HG02798 (cell line): ENCODE data around the gene SARS2.
"Not testable (repeated sequence)": the region's sequence is repeated elsewhere in the genome, so short reads cannot be mapped to it uniquely, and the experiment has no call there.

Experiments
- ATAC-seq: cut with Tn5 transposase; IDR thresholded peaks from one replicate; pipeline ENCODE4 v1.9.1; 2021; ENCODE audit warnings: mild to moderate bottlenecking; ENCODE audit not compliant: unreplicated experiment, poor library complexity

The SARS2 gene

DNA sequence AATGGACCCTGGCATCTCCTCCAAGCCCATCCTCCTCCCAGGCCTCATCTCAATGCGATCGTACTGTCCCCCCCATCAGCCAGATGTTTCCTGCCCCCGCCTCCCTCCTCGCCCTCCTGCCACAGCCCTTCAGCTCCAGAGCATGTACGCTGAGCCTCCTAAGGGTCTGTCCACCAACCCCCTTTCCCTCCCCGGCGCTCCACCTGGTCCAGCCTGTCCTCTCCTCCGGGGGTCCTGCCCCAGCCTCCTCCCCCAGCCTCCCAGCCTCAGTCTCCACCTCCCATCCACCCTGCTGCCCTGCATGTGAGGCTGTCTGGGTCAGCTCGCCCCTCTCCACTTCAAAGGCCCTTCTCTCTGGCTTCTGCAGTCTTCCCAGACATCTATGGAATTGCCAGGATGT lies 35.6 kb downstream of the SARS2 start:
- ATAC-seq: no peak

DNA sequence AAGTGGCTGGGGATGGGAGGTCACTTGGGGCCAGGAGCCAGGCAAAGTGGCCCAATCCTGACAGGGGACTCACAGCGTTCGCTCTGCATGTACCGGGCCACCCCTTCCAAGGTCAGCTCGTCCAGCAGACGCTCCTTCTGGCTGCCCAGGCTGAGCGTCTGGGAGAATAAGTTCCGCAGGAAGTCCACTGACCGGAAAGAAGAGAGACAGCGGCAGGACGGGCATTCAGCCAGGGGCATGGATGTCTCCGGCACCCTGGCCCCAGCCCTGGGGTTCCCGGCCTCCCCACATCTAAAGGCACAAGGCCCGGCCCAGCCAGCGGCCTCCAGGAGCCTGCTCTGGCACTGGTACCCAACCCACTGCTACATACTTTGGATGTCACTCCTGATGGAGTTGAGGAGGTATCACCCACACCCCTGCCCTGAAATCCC lies 37.2 kb downstream of the SARS2 start:
- ATAC-seq: no peak

DNA sequence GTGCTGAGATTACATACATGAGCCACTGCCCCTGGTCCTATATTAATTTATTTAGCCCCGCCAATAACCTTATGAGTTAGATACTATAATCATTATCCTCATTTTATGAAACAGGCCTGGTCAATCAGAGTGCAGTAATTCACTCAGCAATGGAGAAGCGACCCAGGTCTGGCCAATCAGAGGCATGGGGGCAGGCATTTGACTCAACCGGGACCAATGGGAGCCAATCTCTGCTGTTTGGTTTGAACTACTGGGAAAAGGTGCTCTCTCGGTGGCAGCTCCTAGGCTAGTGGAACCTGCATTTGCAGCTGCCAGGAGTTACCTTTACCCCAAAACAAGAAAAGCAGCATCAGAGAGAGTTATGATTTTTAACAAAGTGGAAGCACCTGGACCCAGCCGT lies 37.7 kb downstream of the SARS2 start:
- ATAC-seq: no peak

DNA sequence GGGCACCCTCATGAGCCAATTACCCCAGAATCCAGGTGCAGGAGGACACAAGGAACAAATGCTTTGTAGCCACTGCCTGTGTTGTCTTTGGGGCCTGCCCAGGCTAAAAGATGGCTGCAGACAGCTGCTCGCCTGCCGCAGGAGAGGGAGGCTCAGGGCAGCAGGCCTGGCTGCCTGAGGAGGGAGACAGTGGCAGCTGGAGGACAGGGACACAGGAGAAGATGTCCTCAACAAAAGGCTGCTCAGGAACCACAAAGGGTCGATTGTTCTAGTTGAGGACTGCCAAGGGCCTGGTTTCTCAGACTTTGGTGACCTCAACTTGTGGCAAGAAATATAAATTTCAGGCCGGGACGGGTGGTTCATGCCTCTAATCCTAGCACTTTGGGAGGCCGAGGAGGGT lies 38.8 kb downstream of the SARS2 start:
- ATAC-seq: no peak

DNA sequence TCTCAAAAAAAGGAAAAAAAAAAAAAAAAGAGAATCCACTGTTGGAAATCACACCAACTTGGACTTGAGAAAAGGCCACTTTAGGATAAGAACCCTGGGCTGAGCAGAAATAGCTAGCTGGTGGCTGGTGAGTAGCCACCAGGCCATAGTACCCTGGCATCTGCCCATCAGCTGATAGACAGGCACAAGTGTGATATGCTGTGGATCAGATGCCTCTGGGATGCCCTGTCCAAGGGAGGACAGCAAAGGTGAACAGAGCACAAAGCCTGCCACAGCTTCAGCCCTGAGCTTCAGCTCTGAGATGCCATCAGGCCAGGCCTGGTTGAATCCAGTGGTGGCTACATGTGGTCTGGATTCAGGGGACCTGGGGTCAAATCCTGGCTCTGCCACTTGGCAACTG lies 39.9 kb downstream of the SARS2 start:
- no peak for ATAC-seq

DNA sequence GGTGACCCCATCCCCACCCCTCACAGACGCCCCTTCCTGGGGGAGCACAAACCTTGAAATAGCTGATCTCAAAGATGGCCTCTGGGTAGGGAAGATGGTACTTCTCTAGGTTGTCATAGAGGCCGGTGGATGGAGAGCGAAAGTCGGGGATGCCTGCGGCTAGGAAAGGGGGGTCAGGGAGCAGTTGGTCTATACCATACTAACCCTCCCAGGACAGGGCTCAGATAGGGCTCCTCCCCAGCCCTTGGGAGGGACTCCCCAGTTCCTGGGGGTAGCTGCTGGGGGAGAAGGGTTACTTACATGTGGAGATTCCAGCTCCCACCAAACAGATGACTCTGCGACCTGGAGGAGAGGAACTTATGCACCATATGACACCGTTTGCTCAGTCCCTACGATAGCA lies 40.8 kb downstream of the SARS2 start:
- ATAC-seq: no peak

DNA sequence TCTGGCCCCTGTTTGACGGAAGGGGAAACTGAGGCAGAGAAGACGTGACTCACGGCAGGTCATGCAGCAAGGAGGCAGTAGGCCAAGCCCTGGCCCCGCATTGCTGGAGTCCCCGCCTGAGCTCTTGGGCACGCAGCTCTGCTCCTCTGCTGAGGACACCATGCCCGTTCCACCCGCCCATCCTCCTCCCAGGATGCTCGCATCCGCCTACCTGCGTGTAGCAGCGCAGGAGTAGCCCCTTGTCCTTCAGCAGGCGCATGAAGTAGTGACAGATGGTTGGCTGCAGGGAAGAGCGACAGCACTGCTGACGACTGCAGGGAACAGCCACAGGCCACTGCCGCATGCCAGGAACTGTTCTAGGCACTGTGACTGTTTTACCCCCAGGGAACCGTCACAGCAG lies 41.7 kb downstream of the SARS2 start:
- no peak for ATAC-seq

DNA sequence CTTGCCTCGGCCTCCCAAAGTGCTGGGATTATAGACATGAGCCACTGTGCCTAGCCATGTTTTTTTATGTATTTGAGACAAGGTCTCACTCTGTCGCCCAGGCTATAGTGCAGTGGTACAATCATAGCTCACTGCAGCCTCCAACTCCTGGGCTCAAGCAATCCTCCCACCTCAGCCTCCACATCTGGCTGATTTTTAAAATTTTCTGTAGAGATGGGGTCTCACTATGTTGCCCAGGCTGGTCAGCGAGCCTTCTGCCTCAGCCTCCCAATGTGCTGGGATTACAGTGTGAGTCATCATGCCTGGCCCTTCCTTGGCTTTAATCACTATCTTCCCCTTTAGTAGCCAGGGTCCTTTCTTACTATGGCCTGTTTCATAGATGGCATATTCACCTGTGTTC lies 45.9 kb downstream of the SARS2 start:
- ATAC-seq: not testable (repeated sequence)

DNA sequence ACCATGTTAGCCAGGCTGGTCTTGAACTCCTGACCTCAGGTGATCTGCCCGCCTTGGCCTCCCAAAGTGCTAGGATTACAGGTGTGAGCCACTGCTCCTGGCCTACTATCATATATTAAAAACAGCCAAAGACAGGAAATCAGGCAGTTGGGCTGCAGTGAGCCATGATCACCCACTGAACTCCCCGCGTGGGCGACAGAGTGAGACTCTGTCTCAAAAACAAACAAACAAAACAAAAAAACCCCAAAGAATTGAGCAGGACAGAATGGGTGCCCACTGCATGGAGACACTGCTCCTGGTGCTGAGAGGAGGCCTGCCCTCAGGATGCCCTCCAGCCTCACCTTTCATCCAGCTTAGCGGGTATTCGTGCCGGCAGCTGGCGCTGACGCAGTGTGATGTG lies 47.3 kb downstream of the SARS2 start:
- no peak for ATAC-seq

DNA sequence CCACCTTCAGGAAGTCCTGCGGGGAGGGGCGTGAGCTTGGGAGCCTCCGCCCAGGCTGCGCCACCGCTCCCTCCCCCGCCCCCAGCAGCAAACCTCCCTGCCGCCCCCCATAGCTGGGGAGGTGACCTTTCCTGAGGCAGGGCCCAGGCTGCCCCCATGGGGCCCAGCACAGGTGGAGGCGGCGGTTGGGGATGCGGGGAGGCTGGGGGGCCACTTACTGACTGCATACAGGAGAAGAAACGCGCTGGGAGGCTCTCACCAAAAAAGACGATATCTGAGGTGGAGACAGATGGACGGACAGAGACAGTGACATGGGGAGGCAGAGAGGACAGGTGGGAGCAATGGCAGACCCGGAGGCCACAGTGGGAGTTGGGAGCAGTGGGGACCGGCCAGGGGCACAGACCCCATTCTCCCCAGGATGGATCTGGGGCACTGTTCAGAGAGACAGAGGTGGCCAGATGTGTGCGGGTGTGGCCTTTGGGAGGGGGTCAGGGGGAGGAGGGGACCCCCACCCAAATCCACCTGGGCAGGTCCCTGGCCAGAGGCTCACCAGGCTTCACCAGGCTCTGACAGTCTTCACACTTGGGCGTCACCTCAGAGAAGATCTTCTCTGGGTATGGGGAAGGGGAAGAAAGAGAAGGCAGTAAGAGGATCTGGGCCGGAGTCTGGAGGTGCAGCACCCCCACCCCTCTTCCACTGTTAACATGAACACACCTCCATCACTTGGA lies 49.5 kb downstream of the SARS2 start:
- no peak for ATAC-seq

DNA sequence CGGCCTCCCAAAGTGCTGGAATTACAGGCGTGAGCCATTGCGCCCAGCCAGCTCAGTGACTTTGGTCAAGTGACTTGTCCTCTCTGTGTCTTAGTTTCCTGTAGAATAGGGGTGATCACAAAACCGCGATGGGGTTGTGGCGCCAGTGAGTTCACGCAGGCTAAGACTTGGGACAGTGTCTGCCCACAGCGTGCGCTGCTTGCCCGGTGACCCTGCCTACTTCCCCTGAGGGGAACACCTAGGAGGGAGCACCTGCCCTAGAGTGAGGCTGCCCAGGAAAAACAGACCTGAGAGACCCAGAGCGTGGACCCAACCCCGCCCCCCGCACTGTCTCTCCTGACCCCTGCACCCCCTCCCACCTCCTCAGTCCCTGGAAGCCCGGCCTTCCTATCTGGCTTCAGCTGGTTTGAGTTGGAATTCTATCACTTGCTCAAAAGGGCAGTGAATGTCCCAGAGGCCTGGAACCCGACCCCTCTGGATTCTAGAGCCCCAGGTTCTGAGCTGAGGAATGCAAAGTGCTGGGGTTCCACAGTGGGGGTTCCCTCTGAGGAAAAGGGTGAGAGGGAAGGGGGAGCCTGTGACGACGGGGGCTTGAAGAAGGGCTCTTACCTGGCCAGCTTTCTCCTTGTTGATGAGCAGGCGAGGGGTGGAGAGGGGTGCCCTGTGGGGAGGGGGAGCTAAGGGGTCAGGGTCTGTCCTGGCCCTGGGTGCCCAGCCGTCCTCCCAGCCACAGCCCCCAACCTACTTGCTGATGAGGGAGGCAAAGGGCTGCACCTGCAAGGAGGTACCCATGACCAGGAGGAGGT lies 50.3 kb downstream of the SARS2 start:
- no peak for ATAC-seq

DNA sequence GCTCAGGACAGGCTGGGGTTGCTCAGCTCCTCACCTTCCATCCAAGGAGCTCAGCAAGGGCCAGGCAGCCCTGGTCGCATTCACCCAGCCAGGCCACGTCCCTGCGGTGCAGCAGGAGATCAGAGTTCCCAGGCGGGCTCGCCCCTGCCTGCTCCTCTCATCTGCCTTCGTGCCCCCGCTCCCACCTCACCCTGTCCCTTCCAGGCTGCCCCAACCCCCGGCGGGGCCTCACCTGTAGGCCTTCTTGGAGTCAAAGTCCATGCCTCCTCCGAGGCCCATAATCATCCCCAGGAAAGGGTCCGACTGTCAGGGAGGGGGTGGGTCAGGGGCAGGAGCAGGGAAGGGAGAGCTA lies 51.2 kb downstream of the SARS2 start:
- no peak for ATAC-seq

DNA sequence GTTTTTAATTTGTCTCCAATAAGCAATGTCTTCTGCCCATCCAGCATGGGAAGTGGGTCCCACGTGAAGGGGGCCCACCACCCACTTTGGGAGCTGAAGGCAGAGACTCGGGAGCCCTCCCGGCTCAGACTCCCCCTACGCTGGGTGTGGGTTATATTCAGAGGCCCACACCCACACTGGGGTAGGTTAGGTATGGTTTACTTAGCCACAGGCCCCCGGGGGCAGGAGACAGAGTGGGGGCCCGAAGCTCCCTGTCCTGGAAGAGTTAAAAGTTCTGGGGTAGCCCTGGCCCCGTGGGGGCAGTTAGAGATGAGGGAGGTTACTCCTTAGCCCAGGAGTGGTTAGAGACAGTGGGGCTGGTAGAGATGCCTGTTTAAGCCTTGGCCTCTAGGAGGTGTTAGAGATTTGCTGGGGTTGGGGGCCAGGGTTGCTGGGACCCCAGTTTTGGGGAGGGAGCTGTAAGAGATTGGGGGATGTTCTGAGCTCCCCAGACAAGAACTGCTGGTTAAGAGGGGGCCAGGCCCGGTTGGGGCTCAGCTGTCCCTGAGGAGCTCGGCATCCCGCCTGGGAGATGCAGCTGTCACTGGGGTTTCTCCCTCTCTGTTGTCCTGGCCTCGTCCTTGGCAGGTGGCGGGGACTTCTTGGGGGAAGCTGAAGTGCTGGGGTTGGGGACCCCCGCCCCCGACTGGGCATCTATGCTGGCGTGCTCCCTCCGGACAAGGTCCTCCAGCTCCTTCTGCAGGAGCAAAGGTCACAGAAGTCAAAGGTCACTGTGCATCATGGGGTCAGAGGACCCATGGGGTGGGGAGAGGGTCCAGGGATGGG lies 51.8 kb downstream of the SARS2 start:
- ATAC-seq: no peak

DNA sequence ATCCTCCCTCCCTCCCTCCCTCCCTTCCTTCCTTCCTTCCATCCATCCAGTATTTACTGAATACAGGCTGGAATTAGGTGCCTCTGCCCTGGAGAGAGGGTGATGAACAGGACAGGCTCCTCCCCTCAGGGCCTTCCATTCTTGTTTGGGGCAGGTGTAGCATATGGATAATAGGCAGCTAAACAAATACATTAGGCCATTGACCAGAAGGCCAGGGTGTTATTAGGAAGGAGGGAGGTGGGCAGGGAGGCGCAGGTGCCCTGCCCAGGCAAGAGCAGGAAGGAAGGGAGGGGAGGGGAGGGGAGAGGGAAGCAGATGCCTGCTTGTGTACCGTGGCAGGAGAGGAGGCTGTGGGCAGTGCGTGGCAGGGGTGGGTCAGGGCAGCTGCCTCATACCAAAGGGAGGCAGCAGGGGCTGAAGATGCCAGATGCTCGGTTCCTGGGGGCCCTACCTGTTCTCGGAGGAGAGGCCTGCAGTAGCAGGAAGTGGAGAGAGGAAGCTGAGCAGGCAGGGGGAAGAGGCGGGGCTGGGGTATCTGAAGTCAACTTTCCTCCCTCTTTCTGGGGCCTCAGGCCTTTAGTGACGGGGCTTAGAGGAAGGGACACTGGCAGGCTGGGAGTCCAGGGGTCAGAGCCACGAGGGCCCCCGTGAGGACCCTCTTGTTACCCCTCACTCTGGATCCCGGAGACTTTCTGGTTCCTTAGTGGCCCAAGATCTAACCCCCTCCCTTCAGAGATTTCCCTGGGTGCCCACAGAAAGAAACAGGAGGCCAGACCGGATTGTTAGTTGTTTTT lies 52.6 kb downstream of the SARS2 start, which contains the start of gene RINL:
Gene RINL (minus strand): TSS at position 495 of the 794 bp plus-strand sequence. CDS start 1,533 bp downstream, outside the sequence.
- ATAC-seq: peak; percentile 51

DNA sequence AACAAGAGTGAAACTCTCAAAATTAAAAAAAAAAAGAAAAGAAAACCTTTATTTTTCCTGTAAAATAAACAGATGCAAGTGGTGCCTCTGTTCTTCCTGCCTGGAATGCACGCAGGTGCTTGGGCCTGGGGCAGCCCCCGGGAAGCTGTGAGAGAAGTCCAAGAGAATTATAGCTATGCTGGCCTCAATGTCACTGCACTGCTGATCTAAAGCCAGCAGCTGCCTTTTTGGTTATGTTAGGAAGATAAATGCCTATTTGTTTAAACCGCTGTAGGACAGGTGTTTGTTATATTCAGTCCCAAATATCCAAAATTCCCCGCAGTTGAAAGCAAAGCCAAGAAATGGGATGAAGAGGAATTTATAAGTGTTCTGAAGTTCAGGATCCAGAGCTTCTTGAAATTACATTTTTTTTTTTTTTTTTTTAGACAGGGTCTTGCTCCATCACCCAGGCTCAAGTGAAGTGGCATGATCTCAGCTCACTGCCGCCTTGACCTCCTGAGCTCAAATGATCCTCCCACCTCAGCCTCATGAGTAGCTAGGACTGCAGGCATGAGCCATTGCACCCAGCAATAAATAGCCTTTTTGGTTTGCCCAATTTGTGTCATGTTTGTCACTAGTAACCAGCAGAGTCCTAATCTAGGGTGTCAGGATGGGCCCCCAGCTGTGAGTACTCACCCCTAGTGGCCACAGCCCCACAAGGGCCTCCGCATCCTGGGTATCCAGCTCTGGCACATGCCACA lies 54.7 kb downstream of the SARS2 start:
- no peak for ATAC-seq

DNA sequence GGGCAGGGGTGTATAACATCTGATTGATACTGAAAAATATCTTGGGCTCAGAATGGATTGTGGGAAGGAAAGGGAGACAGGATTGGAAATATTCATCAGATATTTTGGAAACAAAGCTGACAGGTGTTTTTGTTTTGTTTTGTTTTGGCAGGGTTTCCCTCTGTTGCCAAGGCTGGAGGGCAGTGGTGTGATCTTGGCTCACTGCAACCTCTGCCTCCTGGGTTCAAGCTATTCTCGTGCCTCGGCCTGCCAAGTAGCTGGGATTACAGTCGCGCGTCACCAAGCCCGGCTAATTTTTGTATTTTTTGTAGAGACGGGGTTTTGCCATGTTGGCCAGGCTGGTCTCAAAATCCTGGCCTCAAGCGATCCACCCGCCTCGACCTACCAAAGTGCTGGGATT lies 57.2 kb downstream of the SARS2 start:
- ATAC-seq: not testable (repeated sequence)

DNA sequence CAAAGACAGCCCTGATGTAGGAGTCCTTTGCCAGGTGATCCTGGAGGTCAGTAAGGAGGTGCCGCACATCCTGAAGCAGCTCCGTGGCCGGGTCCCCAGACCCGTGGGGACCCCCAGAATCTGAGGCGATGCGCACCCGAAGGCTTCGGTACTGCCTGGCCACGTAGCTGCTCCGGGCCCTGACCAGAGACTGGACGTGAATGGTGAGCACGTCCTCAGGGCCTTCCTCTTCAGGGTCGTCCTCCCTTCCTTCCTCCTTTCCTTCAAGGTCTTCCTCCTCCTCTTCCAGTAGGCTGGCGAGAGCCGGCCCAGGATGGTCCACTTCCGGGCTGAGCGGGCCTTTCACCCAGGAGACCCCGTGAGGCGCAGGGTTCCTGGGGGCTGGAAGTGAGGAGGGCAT lies 60.0 kb downstream of the SARS2 start:
- no peak for ATAC-seq

DNA sequence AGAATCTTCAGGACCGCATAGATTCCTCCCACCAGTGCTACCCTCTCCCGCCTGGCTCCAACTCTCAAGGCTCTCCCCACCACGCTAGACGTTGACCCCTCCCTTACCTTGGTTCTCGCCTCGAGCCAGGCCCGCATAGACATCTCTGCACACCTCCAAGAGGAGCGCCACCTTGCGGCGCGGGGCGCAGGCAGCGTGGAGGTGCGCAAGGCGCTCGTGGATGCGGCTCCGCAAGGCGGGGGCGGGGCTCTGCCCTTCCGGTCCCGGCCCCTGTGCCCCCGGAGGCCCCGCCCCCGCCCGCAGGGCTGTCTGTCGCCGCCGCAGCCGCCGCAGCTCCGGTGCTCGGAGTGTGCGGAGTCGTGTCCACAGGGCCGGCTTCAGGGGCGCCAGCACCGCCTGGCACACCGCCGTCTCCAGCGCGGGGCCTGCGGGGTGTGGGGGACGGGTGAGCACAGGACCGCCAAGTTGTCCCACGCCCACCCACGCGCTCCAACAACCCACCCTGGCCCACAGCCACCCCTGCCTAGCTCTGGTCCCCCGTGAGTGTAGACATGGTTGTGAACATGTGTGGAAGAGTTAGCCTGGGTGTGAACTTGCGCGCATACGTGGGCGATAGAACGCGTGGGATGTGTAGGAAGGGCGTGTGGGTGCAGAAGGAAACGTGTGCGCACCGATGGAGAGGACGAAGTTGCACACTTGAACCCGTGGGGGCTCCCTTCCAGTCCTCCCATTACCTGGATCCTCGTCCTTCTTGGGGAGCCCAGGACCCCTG lies 60.5 kb downstream of the SARS2 start:
- peak; percentile 89 for ATAC-seq
